ENCODE measurements around the gene LLCFC1. TPM values are rescaled to one million over a fixed set of nuclear protein-coding genes. Genes with fewer than 3 reads are reported as not detected.

LLCFC1 gene
- polyA plus RNA-seq, 2 donors = not detected

DNA sequence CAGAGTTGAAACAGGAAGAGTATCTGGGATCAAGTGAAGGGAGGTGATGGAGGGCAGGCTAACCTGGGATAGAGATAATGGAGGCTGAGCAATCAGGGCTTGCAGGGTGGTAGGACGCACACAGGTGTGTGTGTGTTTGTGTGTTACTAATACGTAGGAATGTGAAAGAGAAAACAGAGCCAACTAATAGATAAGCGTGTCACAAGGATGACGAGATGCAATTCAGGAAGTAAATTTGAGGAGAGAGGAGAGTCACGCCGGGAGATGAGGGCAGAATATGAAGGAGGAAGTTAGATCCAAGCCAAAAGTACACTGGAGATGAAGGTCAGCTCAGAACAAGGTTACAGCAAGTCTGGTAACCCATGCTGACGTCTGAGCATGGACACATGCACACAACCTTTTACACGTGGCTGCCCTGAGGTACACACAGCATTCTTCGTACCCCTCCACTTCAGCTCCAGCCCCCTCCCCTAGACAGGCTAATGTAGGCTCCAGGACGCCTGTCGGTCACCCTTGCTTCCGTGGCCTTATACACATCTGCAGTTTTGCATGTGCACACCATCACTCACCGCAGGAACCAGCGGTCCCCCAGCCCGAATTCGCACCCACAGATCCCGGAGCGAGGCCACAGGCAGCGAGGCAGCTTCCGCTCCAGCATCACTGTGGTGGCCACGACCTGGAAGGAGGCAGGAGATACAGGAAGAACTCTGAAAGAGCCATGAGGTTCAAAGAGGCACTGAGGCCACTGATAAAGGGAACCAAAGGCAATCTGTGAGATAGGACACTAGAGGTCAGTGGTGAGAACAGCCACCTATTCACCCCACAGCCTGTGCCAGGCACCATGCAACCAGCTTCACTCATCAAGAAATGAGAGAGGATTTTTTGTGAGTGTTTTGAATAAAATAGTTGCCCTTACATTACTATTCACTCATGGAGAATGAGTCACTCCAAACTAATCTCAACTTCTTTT, 30.1 kb upstream of the LLCFC1 start:
- H3K9me3 ChIP-seq (ENCODE audit: control insufficient read depth in 2 of 2, insufficient read depth in 1 of 2, low read depth in 1 of 2, low read length in 1 of 2) = no peaks in the 10 kb centered on the region
- no peak overlapping the region for H3K4me3 ChIP-seq (ENCODE audit: low read depth in 1 of 2, low read length in 2 of 2)
- H3K27ac ChIP-seq (ENCODE audit: low read depth in 2 of 2, low read length in 1 of 2) = no peak overlapping the region
- H3K36me3 ChIP-seq (ENCODE audit: control insufficient read depth in 2 of 2, insufficient read depth in 2 of 2, low read length in 1 of 2) = no peaks in the 10 kb centered on the region
- no peaks in the 10 kb centered on the region for H3K27me3 ChIP-seq (ENCODE audit: control insufficient read depth in 1 of 2, insufficient read depth in 2 of 2, low read length in 2 of 2)
- 64 to 80% methylated on average over 21 of the region's 21 CpGs for WGBS, 2 donors
- peaks cover 0 to 4% of the 10 kb centered on the region in 2 donors for H3K4me1 ChIP-seq (ENCODE audit: control insufficient read depth in 2 of 2, insufficient read depth in 2 of 2, low read length in 1 of 2)

DNA sequence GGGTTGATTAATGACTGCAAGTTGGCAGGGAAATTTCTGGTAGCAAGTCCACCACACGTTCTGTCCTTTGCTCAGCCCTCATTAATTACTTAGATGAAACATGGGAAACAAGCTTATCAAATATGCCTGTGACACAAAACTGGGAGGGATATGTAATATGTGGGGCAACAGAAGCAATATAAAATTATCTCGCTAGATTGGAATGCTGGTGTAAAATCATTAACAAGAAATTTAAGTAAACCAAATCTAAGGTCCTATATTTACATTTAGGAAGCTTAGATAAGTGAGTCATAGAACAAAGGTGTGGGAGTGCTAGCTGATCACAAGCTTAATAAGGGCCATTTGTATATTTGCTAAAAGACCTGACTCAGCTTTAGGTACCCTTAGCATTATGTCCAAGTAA, 29.3 kb upstream of the LLCFC1 start:
- WGBS, 2 donors = 34 to 35% methylated on average over 2 of the region's 2 CpGs

DNA sequence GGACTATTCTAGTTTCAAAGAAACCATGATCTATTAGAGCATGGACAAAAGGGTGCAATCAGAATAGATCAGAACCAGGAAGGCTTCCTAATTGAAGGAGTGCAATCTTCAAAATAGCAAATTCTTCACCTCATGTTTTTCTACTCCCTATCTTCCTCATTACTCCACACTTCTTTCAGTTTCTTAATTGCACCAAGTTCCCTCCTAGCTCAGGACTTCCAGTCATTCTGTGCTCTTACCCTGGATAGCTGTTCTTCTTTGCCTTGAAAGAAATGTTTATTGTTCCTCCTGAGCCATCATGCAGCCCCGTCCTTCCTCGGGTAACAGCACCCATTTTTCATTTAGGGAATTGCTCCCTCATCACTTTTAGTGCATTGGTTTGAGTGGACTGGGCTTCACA, 28.8 kb upstream of the LLCFC1 start:
- Histone ChIP-seq H3K27me3 (ENCODE audit: control insufficient read depth in 1 of 2, insufficient read depth in 2 of 2, low read length in 2 of 2) (no peaks in the 10 kb centered on the region), H3K27ac (ENCODE audit: low read depth in 2 of 2, low read length in 1 of 2) (no peak overlapping the region), H3K4me1 (ENCODE audit: control insufficient read depth in 2 of 2, insufficient read depth in 2 of 2, low read length in 1 of 2) (peaks cover 0 to 4% of the 10 kb centered on the region in 2 donors), H3K36me3 (ENCODE audit: control insufficient read depth in 2 of 2, insufficient read depth in 2 of 2, low read length in 1 of 2) (no peaks in the 10 kb centered on the region), H3K9me3 (ENCODE audit: control insufficient read depth in 2 of 2, insufficient read depth in 1 of 2, low read depth in 1 of 2, low read length in 1 of 2) (no peaks in the 10 kb centered on the region), H3K4me3 (ENCODE audit: low read depth in 1 of 2, low read length in 2 of 2) (no peak overlapping the region)
- 66 to 72% methylated on average over 2 of the region's 2 CpGs for WGBS, 2 donors

More for the DNA sequence above, 29.3 kb upstream of the LLCFC1 start:
- Histone ChIP-seq H3K27ac (ENCODE audit: low read depth in 2 of 2, low read length in 1 of 2) (no peak overlapping the region), H3K4me1 (ENCODE audit: control insufficient read depth in 2 of 2, insufficient read depth in 2 of 2, low read length in 1 of 2) (peaks cover 0 to 4% of the 10 kb centered on the region in 2 donors), H3K36me3 (ENCODE audit: control insufficient read depth in 2 of 2, insufficient read depth in 2 of 2, low read length in 1 of 2) (no peaks in the 10 kb centered on the region), H3K27me3 (ENCODE audit: control insufficient read depth in 1 of 2, insufficient read depth in 2 of 2, low read length in 2 of 2) (no peaks in the 10 kb centered on the region), H3K9me3 (ENCODE audit: control insufficient read depth in 2 of 2, insufficient read depth in 1 of 2, low read depth in 1 of 2, low read length in 1 of 2) (no peaks in the 10 kb centered on the region), H3K4me3 (ENCODE audit: low read depth in 1 of 2, low read length in 2 of 2) (no peak overlapping the region)

DNA sequence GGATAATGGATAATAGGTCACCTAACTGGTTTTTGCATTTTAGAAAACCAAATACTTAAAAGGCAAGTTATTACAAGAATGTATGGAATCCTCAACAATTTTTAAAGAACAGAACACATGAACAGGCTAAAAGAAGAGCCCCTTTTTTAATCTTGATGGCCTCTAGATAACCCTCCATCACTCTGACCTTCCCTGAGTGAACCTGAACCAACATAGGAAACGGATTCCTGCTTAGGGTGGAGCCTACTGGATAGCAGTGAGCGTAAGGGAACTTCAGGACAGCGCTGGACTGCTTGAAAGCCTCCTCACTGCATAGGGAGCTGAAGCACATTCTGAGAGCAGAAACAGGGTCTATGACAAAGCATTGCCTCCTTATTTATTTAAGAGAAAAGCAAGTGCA, 26.2 kb upstream of the LLCFC1 start:
- WGBS, 2 donors = 45 to 56% methylated on average over 3 of the region's 3 CpGs
- Histone ChIP-seq H3K4me1 (ENCODE audit: control insufficient read depth in 2 of 2, insufficient read depth in 2 of 2, low read length in 1 of 2) (peaks cover 0 to 4% of the 10 kb centered on the region in 2 donors), H3K27me3 (ENCODE audit: control insufficient read depth in 1 of 2, insufficient read depth in 2 of 2, low read length in 2 of 2) (no peaks in the 10 kb centered on the region), H3K27ac (ENCODE audit: low read depth in 2 of 2, low read length in 1 of 2) (no peak overlapping the region), H3K36me3 (ENCODE audit: control insufficient read depth in 2 of 2, insufficient read depth in 2 of 2, low read length in 1 of 2) (no peaks in the 10 kb centered on the region), H3K9me3 (ENCODE audit: control insufficient read depth in 2 of 2, insufficient read depth in 1 of 2, low read depth in 1 of 2, low read length in 1 of 2) (no peaks in the 10 kb centered on the region), H3K4me3 (ENCODE audit: low read depth in 1 of 2, low read length in 2 of 2) (no peak overlapping the region)

DNA sequence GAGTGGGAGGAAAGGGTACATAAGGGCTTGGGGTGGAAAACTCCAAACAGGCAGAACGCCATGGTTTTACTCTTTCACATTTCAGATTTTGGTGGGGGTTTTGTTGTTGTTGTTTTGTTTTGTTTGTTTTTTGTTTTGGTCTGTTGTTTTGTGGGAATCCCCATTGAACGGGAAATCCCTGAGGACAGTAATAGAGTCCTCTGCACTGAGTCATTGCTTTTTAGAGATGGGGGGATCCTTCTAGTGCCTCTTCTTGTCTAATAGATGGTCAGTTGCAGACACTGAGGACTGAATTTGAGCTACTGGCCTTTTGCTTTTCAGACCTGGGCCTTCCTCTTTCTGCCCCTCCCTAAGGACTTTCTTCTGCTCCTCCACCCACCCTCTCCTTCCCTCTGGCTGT, 25.7 kb upstream of the LLCFC1 start:
- 66 to 82% methylated on average over 2 of the region's 2 CpGs for WGBS, 2 donors
- Histone ChIP-seq H3K9me3 (ENCODE audit: control insufficient read depth in 2 of 2, insufficient read depth in 1 of 2, low read depth in 1 of 2, low read length in 1 of 2) (no peaks in the 10 kb centered on the region), H3K27me3 (ENCODE audit: control insufficient read depth in 1 of 2, insufficient read depth in 2 of 2, low read length in 2 of 2) (no peaks in the 10 kb centered on the region), H3K4me1 (ENCODE audit: control insufficient read depth in 2 of 2, insufficient read depth in 2 of 2, low read length in 1 of 2) (peaks cover 0 to 4% of the 10 kb centered on the region in 2 donors), H3K36me3 (ENCODE audit: control insufficient read depth in 2 of 2, insufficient read depth in 2 of 2, low read length in 1 of 2) (no peaks in the 10 kb centered on the region), H3K27ac (ENCODE audit: low read depth in 2 of 2, low read length in 1 of 2) (no peak overlapping the region), H3K4me3 (ENCODE audit: low read depth in 1 of 2, low read length in 2 of 2) (no peak overlapping the region)

DNA sequence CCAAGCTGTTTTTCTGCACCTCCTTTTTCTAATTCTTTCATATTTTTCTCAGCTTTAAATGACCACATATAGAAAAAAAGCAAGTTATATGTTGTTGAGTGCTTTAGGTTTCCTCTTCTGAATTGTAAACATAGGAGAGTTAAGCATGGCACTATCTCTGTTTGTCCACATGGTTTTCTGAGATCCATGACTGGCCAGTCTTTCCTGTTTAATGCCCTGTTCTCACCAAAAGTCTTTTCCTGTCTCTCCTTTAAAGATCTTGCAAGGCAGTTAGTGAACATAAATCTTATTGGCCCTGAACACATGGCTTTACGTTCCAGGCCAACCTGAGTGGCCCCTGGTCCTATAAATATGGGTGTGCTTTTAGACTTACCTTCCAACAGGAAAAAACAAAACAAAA, 25.2 kb upstream of the LLCFC1 start:
- 51 to 60% methylated on average over 1 of the region's 1 CpG for WGBS, 2 donors
- Histone ChIP-seq H3K27me3 (ENCODE audit: control insufficient read depth in 1 of 2, insufficient read depth in 2 of 2, low read length in 2 of 2) (no peaks in the 10 kb centered on the region), H3K27ac (ENCODE audit: low read depth in 2 of 2, low read length in 1 of 2) (no peak overlapping the region), H3K36me3 (ENCODE audit: control insufficient read depth in 2 of 2, insufficient read depth in 2 of 2, low read length in 1 of 2) (no peaks in the 10 kb centered on the region), H3K4me1 (ENCODE audit: control insufficient read depth in 2 of 2, insufficient read depth in 2 of 2, low read length in 1 of 2) (peaks cover 0 to 4% of the 10 kb centered on the region in 2 donors), H3K9me3 (ENCODE audit: control insufficient read depth in 2 of 2, insufficient read depth in 1 of 2, low read depth in 1 of 2, low read length in 1 of 2) (no peaks in the 10 kb centered on the region), H3K4me3 (ENCODE audit: low read depth in 1 of 2, low read length in 2 of 2) (no peak overlapping the region)

DNA sequence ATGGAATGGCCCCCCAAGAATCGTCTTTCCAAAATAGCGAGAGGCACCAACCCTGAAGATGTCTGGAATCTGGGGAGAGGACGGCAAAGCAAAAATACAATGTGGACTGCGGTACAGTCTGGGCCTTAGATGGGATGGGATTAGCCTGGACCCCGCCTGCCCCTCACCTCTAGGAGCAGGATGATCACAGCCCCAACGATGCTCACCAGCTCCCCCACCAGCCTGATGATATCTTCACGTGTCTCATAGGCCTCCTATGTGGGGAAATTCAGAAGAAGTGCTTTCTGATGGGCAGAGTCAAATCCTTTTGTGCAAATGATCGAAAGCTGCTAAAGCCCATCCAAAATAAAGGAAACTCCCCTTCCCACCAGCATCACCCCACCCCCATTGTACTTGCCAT, 24.0 kb upstream of the LLCFC1 start:
- Histone ChIP-seq H3K9me3 (ENCODE audit: control insufficient read depth in 2 of 2, insufficient read depth in 1 of 2, low read depth in 1 of 2, low read length in 1 of 2) (no peaks in the 10 kb centered on the region), H3K27ac (ENCODE audit: low read depth in 2 of 2, low read length in 1 of 2) (no peak overlapping the region), H3K4me3 (ENCODE audit: low read depth in 1 of 2, low read length in 2 of 2) (no peak overlapping the region), H3K36me3 (ENCODE audit: control insufficient read depth in 2 of 2, insufficient read depth in 2 of 2, low read length in 1 of 2) (no peaks in the 10 kb centered on the region), H3K27me3 (ENCODE audit: control insufficient read depth in 1 of 2, insufficient read depth in 2 of 2, low read length in 2 of 2) (no peaks in the 10 kb centered on the region), H3K4me1 (ENCODE audit: control insufficient read depth in 2 of 2, insufficient read depth in 2 of 2, low read length in 1 of 2) (no peaks in the 10 kb centered on the region)
- 87% methylated on average over 8 of the region's 8 CpGs for WGBS, 2 donors

DNA sequence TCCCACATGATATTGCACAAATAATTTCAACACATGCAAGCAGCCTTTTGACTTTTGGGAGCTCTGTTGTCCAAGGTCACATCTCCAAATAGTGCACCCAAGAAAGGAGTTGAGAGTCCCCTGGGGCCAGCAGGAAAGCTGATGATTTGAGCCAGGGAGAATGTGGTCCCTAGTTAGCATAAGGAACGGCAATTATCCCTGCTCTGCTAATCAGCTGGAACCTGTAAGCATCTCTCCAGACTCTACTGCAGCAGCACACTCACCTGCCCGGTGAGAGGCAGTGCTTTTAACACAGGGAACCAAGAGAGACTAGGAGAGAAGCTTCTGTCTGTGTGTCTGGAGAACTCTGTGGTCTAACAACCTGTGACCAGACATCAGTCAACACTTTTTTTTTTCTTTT, 22.8 kb upstream of the LLCFC1 start:
- no peaks in the 10 kb centered on the region for H3K36me3 ChIP-seq (ENCODE audit: control insufficient read depth in 2 of 2, insufficient read depth in 2 of 2, low read length in 1 of 2)
- H3K4me3 ChIP-seq (ENCODE audit: low read depth in 1 of 2, low read length in 2 of 2) = no peak overlapping the region
- no peak overlapping the region for H3K27ac ChIP-seq (ENCODE audit: low read depth in 2 of 2, low read length in 1 of 2)
- H3K4me1 ChIP-seq (ENCODE audit: control insufficient read depth in 2 of 2, insufficient read depth in 2 of 2, low read length in 1 of 2) = no peaks in the 10 kb centered on the region
- no peaks in the 10 kb centered on the region for H3K9me3 ChIP-seq (ENCODE audit: control insufficient read depth in 2 of 2, insufficient read depth in 1 of 2, low read depth in 1 of 2, low read length in 1 of 2)
- no peaks in the 10 kb centered on the region for H3K27me3 ChIP-seq (ENCODE audit: control insufficient read depth in 1 of 2, insufficient read depth in 2 of 2, low read length in 2 of 2)
- 55 to 65% methylated on average over 2 of the region's 2 CpGs for WGBS, 2 donors

DNA sequence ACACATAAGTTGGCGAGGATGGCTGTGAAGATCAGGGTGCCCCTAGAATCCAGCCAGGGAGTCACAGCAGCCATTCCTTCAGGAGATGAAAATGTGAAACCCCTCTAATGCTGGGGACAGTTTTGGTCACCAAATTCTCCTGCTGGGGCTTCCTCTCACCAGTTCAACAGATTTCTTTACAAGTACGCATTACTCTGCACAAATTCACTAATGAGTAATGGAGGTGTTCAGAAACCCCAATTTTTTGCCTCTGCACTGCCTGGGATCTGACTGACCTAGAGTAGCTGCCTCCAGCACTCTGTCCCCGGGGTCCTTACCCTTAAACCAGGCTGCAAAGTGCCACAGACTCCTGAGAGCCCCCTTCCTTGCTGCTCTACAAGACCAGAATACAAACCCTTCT, 21.8 kb upstream of the LLCFC1 start:
- H3K4me3 ChIP-seq (ENCODE audit: low read depth in 1 of 2, low read length in 2 of 2) = no peak overlapping the region
- WGBS, 2 donors = 78% methylated on average over 3 of the region's 3 CpGs
- H3K4me1 ChIP-seq (ENCODE audit: control insufficient read depth in 2 of 2, insufficient read depth in 2 of 2, low read length in 1 of 2) = no peaks in the 10 kb centered on the region
- no peaks in the 10 kb centered on the region for H3K9me3 ChIP-seq (ENCODE audit: control insufficient read depth in 2 of 2, insufficient read depth in 1 of 2, low read depth in 1 of 2, low read length in 1 of 2)
- no peaks in the 10 kb centered on the region for H3K36me3 ChIP-seq (ENCODE audit: control insufficient read depth in 2 of 2, insufficient read depth in 2 of 2, low read length in 1 of 2)
- H3K27me3 ChIP-seq (ENCODE audit: control insufficient read depth in 1 of 2, insufficient read depth in 2 of 2, low read length in 2 of 2) = no peaks in the 10 kb centered on the region
- no peak overlapping the region for H3K27ac ChIP-seq (ENCODE audit: low read depth in 2 of 2, low read length in 1 of 2)

DNA sequence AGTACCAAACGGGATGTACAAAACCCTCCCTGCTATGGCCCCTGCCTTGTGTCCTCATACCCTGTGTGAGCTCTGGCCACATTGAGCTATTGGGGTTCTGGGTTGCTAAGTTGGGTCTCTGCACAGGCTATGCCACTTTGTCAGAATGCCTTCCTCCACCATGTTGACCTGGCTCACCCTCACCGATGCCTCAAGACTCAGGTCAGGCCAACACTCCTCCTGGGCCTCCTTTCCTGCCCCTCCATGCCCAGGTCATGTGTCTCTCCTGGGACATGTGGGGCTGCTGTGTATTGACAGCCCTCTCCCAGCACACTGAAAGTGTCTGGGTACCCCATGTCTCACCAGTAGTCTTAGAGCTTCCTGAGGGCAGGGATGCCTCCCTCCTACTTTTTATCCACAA, 20.4 kb upstream of the LLCFC1 start:
- H3K4me3 ChIP-seq (ENCODE audit: low read depth in 1 of 2, low read length in 2 of 2) = no peak overlapping the region
- H3K4me1 ChIP-seq (ENCODE audit: control insufficient read depth in 2 of 2, insufficient read depth in 2 of 2, low read length in 1 of 2) = no peaks in the 10 kb centered on the region
- H3K27me3 ChIP-seq (ENCODE audit: control insufficient read depth in 1 of 2, insufficient read depth in 2 of 2, low read length in 2 of 2) = no peaks in the 10 kb centered on the region
- H3K9me3 ChIP-seq (ENCODE audit: control insufficient read depth in 2 of 2, insufficient read depth in 1 of 2, low read depth in 1 of 2, low read length in 1 of 2) = no peaks in the 10 kb centered on the region
- no peaks in the 10 kb centered on the region for H3K36me3 ChIP-seq (ENCODE audit: control insufficient read depth in 2 of 2, insufficient read depth in 2 of 2, low read length in 1 of 2)
- no peak overlapping the region for H3K27ac ChIP-seq (ENCODE audit: low read depth in 2 of 2, low read length in 1 of 2)
- WGBS, 2 donors = 93% methylated on average over 2 of the region's 2 CpGs
